Femur (tissue), 1 donor: ENCODE results near the gene TBC1D10A.

Source experiments
- DNase-seq: peaks from one replicate; pipeline ENCODE4 v3.0.0-alpha.2; 2017

The TBC1D10A gene

GRCh38 chr22:30318799-30319419, 7.8 kb downstream of the TBC1D10A start:
- DNase-seq: no peak

- DNase-seq: no peak
Measured at GRCh38 chr22:30317778-30318177, 9.0 kb downstream of the TBC1D10A start.

- DNase-seq: no peak
Measured at GRCh38 chr22:30315962-30316576, 10.7 kb downstream of the TBC1D10A start.

GRCh38 chr22:30314915-30315314, 11.8 kb downstream of the TBC1D10A start:
- DNase-seq: no peak

DNA sequence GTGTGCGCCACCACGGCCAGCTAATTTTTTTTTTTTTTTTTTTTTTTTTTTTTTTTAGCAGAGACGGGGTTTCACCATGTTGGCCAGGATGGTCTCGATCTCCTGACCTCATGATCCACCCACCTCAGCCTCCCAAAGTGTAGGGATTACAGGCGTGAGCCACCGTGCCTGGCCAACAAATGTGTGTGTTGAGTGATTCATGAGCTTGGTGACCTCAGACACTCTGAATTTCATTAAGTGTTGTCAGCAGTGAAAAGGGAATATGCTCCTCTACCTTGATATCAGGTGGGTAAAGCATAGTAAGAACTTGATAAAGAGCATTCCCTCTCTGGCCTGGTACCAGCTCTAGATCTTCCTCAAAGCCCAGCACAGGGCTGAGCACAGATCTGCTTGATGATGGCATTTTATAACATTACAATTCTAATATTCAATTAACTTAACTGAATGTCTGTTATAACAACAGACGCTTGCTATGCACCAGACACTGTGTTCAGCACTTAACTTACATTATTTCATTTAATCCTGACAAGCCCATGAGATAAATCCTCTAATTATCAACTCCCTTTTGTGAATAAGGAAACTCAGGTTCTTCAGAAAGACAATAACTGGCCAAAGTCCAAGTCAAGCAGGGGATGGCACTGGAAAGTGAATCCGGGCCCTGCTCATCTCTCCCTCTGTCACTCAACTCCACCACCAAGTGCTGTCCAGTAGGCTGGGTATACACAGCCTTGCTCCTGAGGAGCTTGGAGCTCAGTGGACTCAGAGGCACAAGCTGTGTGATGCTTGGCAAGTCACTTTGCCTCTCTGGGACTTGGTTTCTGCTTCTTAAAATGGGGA, 13.0 kb downstream of the TBC1D10A start:
- no peak for DNase-seq

GRCh38 chr22:30312053-30312452, 14.7 kb downstream of the TBC1D10A start:
- no peak for DNase-seq

DNA sequence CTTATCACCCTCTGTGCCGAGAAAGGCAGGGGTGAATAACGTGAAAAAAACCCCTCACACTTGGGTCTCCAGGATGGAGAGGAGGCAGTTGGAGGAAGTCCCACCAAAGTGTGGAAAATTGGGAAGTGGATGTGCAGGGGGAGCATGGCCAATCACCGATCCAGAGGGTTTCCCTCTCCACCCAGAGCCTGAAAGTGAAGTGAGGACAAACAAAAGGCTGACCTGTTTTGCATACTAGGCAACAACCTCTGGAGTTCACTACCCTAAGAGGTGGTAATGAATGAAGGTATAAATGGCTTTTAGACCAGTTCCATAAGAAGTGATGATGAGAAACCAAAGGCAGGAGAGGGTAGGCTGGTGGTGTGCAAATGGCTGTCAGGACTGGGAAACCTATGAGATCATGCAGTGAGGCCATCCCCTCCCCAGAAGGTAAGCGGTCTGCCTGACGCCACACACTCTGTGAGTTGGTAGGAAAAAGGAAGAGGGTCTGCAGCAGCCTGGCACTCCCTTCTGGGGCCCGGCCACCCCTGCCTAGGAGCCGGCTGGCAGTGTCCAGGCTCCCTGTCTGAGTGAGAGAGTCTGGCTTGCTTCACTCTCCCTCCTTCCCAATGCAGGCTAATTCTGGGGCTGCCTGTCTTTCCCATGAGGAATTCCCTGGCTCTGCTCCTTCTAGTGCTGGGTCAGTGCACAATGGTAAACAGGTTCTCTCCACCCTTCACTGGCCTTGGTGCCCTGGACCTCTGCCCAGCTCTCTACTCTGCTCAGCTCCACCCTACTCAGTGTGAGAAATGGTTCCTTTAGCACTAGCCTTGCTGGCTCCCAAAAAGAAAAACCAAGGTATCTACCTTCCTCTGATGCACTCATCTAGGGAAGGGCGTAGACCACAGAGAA, 15.6 kb downstream of the TBC1D10A start:
- no peak for DNase-seq

DNA sequence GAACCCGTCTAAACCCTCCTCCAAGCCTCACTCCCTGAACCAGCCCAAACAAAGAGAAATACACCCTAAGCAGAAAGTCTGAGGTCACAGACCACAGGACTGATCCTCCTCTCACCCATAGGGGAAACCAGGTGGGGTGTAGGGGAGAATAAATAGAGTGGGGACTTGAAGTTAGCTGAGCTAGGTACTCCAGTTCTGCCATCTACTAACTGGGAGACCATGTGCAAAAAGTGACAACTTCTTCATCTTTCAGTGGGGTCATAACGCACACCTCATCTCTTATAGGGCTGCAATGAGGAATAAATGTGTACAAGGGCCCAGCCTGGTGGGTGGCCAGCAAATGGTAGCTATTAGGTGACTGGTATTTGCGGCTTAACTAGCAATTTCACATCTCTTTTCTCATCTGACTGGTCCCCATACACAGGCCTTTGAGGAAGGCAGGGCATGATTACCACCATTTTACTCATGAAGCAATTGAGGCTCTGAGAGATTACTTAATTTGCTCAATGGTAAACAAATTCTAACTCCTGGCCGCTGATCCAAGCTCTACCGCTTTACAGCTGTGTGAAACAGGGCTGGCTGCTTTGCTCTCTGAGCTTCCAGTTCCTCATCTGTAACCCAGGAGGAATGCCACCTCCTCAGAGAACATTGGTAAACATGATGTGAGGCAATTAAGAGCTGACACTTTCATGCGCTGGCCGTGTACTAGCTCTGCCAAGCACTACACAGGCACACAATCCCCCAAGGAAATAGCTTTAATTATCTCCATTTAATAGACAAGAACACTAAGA, 16.6 kb downstream of the TBC1D10A start:
- no peak for DNase-seq

GRCh38 chr22:30308518-30309230, 18.1 kb downstream of the TBC1D10A start:
- no peak for DNase-seq

DNA sequence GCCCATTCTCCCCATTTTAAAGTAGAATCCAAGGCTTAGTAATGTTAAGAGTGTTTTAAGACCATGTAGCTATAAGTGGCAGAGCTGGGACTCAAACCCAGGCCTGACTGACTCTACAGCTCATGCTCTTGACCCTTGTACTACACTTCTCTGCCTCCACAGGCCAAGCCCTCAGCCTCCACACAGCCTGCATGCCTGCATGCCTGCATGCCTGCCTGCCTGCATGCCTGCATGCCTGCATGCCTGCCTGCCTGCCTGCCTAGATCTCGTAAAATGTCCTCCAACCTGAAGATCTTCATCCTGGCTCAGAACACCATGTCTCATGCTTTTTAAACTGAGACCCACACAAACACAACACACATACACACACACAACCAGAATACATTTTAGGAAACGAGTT, 18.6 kb downstream of the TBC1D10A start:
- no peak for DNase-seq

GRCh38 chr22:30307041-30307574, 19.6 kb downstream of the TBC1D10A start:
- DNase-seq: no peak

DNA sequence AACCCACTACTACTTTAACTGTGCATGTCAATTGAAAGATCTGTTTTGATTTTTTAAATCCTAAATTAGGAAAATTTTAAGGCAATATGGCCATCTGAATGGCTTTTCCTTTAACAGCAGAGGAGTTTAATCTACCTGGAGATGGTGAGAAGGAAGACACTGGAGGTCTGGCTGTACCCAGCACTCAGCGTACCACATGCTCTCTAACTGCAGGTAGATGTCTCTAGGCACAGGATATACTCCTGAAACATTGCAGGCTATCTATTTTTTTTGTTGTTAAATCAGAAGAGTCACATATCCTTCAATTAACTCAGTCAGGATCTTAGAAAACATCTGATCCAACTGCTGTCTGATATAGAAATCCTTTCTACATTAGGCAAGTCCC, 20.1 kb downstream of the TBC1D10A start:
- DNase-seq: no peak

GRCh38 chr22:30305906-30306626, 20.7 kb downstream of the TBC1D10A start:
- no peak for DNase-seq

DNA sequence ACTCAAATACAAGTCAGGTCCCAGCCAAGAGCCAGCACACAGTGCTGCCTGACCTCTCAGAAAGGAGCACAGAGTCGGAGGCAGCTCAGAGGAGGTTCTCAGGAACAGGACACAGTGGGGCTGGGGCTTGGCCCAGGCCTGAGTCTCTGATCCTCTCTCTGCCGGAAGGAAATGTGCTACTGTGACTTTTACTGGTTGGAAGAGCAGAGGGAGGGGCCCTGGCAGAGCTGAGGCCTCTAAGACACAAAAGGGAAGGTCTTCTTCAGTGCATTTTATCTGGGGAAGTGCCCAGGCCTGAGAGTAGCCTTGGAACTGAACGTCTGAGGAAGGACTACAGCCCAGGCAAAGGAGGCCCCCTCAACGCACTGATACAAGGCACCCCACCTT, 21.2 kb downstream of the TBC1D10A start:
- DNase-seq: peak; percentile 78

- no peak for DNase-seq
Measured at GRCh38 chr22:30304495-30305244, 22.1 kb downstream of the TBC1D10A start.

GRCh38 chr22:30302810-30303138, 24.0 kb downstream of the TBC1D10A start:
- no peak for DNase-seq

GRCh38 chr22:30301995-30302809, 24.5 kb downstream of the TBC1D10A start:
- DNase-seq: no peak

DNA sequence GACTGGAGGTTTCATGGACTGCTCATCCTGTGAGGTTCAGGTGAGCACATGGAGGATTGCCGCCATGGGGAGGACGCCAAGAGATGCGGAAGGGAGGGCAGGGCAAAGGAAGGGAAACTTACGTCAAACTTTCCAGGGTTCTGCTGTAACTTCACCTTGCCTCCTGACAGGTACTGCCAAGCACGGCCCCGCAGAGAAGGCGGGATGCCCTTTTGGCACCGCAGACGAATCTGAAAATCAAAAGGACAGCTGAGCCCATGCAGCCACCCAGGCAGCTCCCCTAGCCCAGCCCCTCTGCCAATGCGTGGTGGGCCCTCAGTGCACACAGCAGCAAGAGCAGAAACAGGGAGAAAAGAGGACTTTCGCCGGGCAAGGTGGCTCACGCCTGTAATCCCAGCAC, 27.4 kb downstream of the TBC1D10A start:
- no peak for DNase-seq
